ENCODE measurements around the gene NEURL4.
A peak's percentile ranks its signal among the peaks of the same experiment; 100 is the strongest.
"Not testable (repeated sequence)": the region's sequence is repeated elsewhere in the genome, so short reads cannot be mapped to it uniquely, and the experiment has no call there.

Gene NEURL4

DNA sequence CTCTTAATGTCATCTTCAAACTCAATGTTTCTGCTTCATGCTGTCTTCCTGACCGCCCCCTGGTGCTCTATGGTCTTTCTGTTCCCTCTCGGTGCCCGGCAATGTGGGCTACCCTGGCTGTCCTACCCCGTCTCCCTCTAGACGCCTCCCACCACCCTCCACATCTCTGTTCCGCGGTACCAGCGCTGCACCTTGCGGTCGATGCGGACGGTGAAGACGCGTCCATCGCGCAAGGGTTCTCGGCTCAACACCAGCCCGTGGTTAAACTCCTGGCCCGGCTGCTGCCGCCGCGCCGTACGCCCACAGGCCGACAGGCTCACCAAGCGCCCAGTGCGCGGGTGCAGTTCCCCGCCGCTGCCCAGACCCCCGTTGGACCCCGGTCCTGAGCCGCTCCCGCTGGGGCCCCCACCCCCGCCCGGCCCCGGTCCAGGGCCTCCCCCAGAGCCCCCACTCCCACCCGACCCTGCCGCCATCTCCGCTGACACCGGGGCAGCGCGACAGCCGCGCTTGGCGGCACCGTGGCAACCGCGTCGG is at the start of gene NEURL4:
TSS of gene NEURL4 (minus strand) at position 496 of the 534 bp plus-strand sequence. CDS start at position 473, 23 bp downstream.
- peak in 1 of 2 donors; percentile 9 for DNase-seq

DNA sequence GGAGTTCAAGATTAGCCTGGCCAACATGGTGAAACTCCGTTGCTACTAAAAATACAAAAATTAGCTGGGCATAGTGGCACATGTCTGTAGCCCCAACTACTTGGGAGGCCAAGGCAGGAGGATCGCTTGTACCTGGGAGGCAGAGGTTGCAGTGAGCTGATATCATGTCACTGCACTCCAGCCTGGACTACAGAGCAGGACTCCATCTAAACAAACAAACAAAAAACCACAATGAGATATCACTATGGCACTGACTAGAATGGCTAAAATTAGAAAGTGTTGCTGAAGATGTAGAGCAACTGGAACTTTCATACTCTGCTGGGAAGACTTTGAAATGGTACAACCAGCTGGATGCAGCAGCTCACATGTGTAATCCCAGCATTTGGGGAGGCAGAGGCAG is 45.2 kb upstream of the NEURL4 start:
- DNase-seq: no peak

DNA sequence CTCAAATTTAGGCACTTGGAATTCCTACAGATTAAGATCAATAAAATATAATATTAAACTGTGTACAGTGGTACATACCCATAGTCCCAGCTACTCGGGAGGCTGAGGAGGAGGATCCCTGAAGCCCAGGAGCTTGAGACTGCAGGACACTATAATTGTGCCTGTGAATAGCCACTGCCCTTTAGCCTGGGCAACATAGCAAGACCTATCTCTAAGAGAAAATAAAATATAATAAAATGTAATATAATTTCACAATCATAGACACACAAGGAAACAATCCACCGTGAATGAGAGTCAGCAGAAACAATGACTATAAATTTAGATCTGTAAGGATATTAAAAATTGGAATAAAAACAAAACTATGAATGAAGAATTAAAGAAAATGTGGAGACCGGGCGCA is 41.7 kb upstream of the NEURL4 start:
- DNase-seq: no peak

DNA sequence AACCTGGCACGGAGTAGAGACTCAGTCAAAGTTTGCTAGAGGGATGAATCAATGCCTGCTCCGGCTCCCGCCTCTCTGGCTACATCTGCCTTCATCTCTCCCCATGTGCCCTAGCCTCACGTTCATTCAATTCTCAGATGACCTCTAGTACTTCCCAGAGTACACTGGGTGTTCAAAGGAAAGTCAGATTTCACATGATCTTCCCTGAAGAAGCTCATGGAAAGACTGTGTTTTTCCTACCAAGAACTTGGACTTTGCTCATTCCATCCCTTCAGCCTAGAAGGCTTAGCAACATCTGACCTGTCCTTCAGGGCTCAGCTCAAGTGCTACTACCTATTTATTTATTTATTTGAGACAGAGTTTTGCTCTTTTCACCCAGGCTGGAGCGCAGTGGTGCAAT is 40.7 kb upstream of the NEURL4 start:
- DNase-seq: no peak

DNA sequence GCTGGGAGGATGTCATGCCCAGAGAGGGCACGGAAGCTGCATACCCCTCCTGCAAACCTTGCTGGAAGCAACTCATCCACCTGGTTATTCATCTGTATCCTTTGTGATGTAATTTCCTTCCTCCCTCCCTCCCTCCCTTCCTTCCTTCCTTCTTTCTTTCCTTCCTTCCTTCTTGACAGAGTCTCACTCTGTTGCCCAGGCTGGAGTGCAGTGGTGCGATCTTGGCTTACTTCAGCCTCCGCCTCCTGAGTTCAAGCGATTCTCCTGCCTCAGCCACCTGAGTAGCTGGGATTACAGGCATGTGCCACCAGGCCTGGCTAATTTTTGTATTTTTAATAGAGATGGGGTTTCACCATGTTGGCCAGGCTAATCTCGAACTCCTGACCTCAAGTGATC is 39.5 kb upstream of the NEURL4 start:
- not testable (repeated sequence) for DNase-seq

DNA sequence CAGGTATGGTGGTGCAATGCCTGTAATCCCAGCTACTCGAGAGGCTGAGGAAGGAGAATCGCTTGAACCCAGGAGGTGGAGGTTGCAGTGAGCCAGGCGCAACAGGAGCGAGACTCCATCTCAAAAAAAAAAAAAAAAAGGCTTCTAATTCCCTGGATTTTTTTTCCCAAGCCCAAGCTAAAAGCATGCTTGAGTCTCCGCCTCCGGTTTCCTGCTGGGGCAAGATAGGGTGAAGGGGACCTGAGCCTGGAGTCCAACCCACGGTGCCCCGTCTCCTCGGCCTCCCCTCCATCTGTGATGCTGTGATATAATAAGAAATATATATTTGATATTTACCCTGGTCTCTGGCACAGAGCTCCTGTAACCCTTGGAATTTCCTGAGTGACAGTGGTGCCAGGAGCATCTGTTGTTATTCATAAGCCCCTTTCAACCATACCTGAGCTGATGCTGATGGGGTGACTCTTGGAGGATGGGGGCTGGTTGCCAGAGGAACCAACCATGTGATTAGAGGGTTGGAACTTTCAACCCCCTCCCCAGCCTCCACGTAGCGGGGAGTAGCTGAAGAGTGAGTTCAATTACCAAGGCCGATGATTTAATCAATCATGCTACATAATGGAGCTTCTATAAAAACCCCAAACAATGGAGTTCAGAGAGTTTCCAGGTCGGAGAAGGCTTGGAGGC is 38.9 kb upstream of the NEURL4 start:
- DNase-seq: no peak

DNA sequence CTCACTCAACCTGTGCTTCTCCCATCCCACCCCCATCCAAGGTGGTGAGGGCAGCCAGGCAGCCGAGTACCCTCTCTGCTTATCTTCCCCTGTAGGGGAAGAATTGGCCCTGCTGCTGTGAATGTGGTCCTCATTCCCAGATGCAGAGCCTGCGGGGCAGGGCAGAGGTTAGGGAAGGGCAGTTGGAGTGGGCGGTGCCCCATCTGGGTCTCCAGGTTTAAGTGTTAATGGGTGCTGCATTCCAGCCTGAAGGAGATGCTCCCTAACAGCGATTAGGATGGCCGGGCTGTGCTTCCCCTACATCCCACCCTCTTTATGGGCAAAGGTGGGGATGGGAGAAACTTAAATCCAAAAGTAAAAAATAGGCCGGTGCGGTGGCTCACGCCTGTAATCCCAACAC is 37.9 kb upstream of the NEURL4 start:
- no peak for DNase-seq

DNA sequence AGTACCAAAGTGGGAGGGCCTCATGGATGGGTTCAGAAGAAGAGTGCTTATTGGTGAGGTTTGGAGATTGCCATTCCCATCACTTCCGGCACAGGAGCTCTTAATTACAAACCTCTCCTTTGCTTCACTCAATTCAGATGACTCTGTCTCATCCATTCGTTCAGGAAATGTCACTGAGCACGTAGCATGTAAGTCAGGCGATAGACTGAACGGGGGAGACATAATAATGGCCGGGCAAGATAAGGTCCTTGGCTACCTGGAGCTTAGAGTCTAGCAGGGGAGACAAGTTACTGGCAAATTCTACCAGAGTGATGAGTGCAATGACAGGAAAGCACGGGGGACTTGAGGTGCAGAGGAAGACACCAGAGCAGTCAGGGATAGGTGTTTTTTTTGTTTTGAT is 36.8 kb upstream of the NEURL4 start:
- not testable (repeated sequence) for DNase-seq

DNA sequence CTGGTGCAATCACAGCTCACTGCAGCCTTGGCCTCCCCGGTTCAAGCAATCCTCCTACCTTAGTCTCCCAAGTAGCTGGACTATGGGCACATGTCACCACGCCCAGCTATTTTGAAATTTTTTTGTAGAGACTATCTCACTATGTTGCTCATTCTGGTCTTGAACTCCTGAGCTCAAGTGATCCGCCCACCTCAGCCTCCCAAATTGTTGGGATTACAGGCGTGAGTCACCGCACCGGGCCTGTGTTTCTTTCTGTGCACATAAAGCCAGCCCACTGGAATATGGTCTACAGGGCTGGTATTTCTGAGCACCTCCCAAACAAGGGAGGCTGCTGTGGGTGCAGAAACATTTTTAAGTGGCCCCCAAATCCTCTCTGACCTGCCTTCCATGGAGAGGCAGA is 34.2 kb upstream of the NEURL4 start:
- DNase-seq: peak; percentile 11 to 44

DNA sequence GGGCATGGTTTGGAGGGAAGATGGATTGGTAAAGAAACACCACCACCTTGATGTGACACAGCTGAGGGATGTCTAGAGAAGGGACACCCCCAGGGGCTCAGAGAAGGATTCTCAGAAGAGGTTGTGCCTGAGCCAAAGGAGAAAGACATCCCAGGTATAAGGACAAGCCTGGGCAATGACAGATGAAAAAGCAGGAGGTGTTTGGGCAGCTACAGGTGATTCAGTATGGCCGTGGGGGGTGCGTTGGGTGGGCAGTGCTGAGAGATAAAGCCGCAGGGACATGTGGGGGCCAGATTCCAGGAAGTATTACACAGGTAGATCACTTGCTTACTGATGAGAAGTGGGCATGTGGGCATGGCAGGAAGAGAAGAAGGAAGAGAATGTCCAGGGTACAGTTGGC is 32.8 kb upstream of the NEURL4 start:
- no peak for DNase-seq

DNA sequence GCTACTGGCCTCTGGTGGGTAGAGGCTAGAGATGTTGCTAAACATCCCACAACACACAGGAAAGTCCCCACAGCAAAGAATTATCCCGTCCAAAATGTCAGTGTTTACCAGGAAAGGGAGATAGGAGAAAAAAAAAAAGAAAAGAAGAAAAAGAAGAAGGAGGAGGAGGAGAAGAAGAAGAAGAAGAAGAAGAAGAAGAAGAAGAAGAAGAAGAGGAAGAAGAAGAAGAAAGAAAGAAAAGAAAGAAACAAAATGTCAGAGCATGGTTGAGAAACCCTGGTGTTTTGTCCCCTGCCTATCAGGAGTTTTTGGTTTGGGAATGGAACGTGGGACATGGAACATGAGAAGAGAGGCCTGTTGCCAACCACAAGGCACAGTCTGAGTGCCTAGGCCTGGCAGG is 28.2 kb upstream of the NEURL4 start:
- DNase-seq: no peak

DNA sequence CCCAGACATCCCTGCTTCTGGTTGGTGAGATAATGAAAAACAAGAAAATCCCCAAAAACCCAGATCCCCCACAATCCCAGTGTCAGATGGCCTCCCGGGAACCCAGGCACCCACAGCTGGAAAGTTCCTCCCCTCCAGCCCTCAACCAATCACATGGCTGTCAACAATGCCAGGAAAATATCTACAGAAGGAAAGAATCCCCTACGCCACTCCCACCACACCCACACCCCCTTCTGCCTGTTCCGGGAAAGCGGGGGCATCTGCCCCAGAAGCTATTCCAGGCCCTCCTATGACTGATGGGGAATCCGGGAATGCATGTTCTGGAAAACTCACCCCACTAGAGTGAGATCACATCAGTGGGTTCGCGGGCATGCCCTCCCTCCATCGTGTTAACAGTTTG is 27.6 kb upstream of the NEURL4 start:
- DNase-seq: no peak

DNA sequence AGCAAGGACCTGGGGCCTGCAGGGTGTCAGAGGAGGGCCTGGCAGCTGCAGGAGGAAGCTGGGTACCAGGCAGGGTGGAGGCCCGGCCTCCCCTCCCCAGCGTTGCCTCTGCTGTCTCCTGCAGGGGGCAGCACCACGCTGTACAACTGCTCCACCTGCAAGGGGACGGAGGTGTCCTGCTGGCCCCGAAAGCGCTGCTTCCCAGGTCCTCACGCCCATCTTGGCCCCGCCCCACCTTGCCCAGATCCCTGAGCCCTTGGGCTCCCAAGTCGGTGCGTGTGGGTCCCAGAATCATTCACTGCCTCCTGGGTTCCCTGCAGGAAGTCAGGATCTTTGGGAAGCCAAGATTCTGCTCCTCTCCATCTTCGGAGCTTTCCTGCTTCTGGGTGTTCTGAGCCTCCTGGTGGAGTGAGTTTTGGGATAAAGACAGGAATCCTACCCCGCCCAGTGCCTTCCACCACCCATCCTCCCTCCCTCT is 27.0 kb upstream of the NEURL4 start:
- peak; percentile 40 to 82 for DNase-seq

DNA sequence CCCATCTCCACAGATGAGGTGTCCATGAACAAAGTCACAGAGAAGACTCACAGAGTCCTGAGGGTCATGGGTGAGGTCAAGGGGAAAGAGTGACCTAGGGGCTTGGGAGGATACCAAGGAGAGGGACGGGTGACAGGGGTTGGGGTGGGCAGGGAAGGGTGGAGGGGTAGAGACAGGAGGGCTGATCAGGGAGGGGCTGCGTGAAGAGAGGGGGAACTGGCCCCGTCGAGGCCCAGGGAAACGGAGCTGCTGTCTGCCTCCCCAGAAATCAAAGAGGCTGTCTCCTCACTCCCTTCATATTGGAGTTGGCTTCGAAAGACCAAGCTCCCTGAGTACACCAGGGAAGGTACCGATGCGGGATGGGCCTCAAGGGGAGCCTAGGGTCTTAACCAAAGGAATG is 26.4 kb upstream of the NEURL4 start:
- no peak for DNase-seq

DNA sequence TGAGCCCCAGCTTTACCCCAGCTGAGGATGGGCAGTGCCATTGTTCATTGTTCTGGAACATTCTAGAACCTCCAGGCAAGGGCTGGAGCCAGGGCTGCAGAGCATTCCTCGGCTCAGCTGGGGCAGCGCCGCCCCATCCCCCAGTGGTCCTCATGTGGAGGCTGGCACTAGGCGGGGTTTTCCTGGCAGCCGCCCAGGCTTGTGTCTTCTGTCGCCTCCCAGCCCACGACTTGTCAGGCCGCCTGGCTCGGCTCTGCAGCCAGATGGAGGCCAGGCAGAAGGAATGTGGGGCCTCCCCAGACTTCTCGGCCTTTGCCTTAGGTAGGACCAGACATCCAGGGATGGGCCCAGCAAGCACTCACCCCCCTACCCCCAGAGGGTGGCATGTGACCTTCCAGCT is 25.9 kb upstream of the NEURL4 start, which contains the start of gene TMEM95:
TSS of gene TMEM95 (plus strand) at position 104 of the 400 bp plus-strand sequence. CDS start at position 153, 49 bp downstream.
- no peak for DNase-seq

DNA sequence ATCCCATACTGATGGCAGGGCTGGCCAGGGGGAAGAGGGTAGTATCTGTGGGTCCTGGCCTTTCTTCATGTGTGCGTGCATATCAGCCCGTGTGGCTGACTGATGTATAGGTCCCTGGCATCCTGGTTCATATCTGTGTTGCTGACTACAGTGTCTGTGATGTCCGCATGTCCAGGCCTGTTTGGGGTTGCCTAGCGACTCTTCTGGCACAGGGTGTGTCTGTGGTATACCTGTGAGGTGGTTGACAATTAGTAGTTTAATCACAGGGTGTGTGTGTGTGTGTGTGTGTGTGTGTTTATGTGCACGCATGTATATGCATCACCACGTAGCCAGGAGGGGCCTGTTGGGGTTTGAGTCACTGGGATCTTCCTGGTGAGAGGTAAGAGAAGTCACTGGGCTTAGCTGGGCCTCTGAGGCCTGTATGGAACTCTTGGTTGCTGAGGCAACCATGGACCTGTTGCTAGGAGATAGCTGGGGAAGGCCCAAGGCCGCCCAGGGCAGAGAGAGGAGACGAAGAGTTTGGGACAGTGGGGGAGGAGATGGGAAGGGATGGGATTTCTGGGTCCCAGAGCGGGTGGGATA is 25.2 kb upstream of the NEURL4 start:
- DNase-seq: no peak

DNA sequence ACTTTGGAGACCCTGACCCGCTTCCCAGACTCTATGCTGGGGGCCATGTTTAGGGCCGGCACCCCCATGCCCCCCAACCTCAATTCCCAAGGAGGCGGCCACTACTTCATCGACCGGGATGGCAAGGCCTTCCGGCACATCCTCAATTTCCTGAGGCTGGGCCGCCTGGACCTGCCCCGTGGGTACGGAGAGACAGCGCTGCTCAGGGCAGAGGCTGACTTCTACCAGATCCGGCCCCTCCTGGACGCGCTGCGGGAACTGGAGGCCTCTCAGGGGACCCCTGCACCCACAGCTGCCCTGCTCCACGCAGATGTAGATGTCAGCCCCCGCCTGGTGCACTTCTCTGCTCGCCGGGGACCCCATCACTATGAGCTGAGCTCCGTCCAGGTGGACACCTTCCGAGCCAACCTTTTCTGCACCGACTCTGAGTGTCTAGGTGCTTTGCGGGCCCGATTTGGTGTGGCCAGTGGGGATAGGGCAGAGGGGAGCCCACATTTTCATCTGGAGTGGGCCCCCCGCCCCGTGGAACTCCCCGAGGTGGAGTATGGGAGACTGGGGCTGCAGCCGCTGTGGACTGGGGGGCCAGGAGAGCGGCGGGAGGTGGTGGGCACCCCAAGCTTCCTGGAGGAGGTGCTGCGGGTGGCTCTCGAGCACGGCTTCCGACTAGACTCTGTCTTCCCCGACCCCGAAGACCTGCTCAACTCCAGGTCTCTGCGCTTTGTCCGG is 23.9 kb upstream of the NEURL4 start:
- no peak for DNase-seq

DNA sequence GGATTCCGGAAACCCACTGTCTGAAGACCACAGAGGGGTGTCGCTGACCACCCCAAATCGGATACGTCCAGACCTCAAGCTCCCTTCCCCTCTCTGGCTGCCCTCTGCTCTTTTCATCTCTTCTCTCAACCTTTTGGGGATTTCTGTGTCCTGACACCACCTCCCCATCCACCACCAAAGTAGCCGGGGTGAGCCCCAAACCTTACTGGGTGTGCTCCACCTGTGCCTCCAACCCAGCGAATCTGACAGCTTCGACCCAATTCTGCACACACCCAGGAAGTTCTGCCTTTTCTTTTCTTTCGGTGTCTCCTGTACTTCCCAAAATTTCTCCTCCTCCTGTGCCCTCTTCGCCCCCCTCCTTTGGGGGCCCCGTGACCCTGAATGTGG is 23.4 kb upstream of the NEURL4 start:
- DNase-seq: peak in 1 of 2 donors; percentile 8

DNA sequence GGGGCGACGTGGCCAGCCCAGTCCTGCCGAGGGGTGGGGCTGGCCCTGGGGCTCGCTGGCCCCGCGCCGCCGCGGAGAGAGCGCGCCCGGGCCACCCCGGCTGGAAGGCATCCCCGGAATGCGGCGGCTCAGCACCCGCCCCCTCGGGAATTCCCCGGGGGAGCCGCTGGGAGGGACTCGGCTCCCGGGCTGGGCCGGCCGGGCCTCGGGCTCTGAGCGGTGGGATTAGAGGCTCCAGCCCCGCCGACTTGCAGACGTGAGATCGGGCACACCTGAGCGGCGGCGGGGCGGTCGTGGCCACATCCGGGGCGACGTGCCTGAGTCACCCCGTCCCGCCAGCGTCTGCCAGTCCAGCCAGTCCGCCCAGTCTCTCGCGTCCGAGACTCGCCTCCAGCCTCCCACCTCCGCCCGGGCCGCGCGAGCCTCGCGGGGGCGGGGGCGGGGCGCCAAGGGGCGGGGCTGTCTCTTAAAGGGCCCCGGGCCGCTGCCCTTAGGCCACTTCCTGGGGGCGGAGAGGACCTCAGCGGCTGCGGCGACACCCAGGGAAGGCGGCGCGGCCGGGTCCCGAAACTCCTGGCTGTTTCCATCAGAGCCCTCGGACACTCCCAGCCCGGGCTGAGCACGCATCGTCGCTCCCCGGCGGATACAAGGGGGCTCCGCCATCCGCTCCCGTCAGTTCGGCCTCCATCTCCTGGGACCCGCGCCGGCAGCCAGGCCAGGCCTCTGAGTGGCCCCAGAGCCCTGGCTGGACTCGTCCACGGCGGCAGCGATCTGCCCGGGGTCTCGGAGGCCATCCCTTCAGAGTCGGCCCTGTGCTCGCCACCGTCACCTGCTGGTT is 22.7 kb upstream of the NEURL4 start, which contains the start of gene KCTD11:
TSS of gene KCTD11 (plus strand) at position 498 of the 838 bp plus-strand sequence.
- peak; percentile 82 to 89 for DNase-seq

DNA sequence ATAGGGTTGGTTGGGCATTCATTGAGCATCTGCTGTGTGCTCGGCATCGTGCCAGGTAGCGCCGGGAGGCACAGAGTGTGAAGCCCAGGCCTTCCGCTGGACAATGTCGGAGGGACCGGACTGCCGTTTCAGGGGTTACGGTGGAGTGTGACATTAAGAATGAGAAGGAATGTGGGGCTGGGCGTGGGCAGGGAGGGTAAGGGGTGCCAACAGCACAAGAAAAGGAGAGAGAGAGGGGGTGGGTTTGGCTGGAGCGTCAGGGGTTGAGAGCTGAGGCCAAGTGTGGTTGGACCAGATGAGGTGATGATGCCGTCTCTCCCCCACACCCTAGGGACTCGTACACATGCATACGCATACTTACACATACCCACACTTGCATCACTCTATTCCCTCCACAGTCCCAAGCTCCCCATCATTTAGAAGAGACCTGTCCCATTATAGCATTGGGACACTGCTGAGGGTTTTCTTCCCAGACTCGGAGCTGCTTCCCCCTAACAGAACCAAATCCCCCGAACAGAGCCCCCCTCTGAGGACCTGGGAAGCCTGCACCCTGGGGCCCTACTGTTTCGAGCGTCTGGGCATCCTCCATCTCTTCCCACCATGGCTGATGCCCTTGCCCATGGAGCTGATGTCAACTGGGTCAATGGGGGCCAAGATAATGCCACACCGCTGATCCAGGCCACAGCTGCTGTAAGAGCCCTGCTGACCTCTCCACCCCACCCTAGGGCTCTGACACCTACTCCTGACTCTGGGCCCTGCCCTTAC is 19.5 kb upstream of the NEURL4 start:
- DNase-seq: no peak

DNA sequence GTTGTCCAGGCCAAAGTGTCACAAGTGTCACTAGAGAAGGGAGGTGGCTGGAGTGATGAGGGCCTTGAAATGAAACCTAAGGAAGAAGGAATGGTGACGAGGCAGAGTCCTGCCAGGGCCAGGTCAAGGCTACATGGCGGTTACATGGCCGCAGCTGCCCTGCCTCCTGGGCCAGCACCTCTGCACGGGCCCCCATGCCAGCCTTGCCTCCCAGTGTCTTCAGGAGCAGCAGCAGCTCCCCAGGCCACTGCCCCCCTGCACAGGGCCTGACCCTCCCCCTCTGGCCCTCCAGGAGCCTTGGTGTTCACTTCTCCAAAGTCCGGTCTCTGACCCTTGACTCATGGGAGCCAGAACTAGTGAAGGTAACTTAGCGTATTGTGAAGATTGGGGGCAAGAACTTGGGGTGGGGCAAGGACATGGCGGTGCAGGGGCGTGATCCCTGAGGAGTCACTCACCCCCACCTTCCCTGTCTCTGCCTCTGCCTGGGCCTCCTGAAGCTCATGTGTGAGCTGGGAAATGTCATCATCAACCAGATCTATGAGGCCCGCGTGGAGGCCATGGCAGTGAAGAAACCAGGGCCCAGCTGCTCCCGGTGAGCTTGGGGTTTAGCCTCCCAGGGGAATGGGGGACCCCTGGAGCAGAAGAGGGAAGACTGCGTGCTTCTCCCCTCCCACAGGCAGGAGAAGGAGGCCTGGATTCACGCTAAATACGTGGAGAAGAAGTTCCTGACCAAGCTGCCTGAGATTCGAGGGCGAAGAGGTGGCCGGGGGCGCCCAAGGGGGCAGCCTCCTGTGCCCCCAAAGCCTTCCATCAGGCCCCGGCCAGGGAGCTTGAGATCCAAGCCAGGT is 18.7 kb upstream of the NEURL4 start:
- DNase-seq: no peak
